OCI-LY1 (cell line): ENCODE measurements around the gene FAM114A1.
"Not testable (repeated sequence)": the region's sequence is repeated elsewhere in the genome, so short reads cannot be mapped to it uniquely, and the experiment has no call there.

Experiments used
- H2AFZ ChIP-seq: fragments of 200-600 bp; sonication (generic), shearing (Covaris generic); 2 replicates; pipeline ENCODE4 v1.6.0; 2014; ENCODE audit warnings: antibody characterized with exemption, mild to moderate bottlenecking, low read length
- H3F3A ChIP-seq: fragments of 200-600 bp; sonication (generic), shearing (Covaris generic); 2 replicates; pipeline ENCODE4 v1.6.0; 2014; ENCODE audit warnings: mild to moderate bottlenecking, antibody characterized with exemption, low read length, moderate library complexity; ENCODE audit not compliant: insufficient read depth
- H3K27ac ChIP-seq: fragments of 200-600 bp; sonication (generic); 2 replicates; pipeline ENCODE4 v1.5.1; 2014; ENCODE audit warnings: low read length, mixed run types, mild to moderate bottlenecking, low read depth; ENCODE audit not compliant: poor library complexity, severe bottlenecking
- H3K27me3 ChIP-seq: fragments of 200-600 bp; sonication (generic); 2 replicates; pipeline ENCODE4 v1.6.0; 2014; ENCODE audit warnings: antibody characterized with exemption, mild to moderate bottlenecking, low read length, moderate library complexity; ENCODE audit not compliant: insufficient read depth
- H3K36me3 ChIP-seq: fragments of 200-600 bp; sonication (generic); 2 replicates; pipeline ENCODE4 v1.6.1; 2014; ENCODE audit warnings: mild to moderate bottlenecking, antibody characterized with exemption, low read length, moderate library complexity, mixed read lengths; ENCODE audit not compliant: insufficient read depth
- H3K4me1 ChIP-seq: fragments of 200-600 bp; sonication (generic); 2 replicates; pipeline ENCODE4 v1.5.1; 2014; ENCODE audit warnings: mild to moderate bottlenecking, low read length, moderate library complexity; ENCODE audit not compliant: insufficient read depth, severe bottlenecking
- H3K4me2 ChIP-seq: fragments of 200-600 bp; sonication (generic), shearing (Covaris generic); 2 replicates; pipeline ENCODE4 v1.6.1; 2014; ENCODE audit warnings: low read length
- H3K4me3 ChIP-seq: fragments of 200-600 bp; sonication (generic); 2 replicates; pipeline ENCODE4 v1.5.1; 2014; ENCODE audit warnings: low read length, low read depth, mild to moderate bottlenecking, mixed read lengths; ENCODE audit not compliant: poor library complexity, severe bottlenecking
- H3K79me2 ChIP-seq: fragments of 200-600 bp; shearing (Covaris generic); 2 replicates; pipeline ENCODE4 v1.6.1; 2016; ENCODE audit warnings: mixed run types, low read length, mixed read lengths; ENCODE audit not compliant: insufficient read depth
- H3K9ac ChIP-seq: fragments of 200-600 bp; sonication (generic), shearing (Covaris generic); 2 replicates; pipeline ENCODE4 v1.6.1; 2014; ENCODE audit warnings: mild to moderate bottlenecking, low read length, mixed read lengths
- H3K9me2 ChIP-seq: fragments of 200-600 bp; sonication (generic), shearing (Covaris generic); 2 replicates; pipeline ENCODE4 v1.6.1; 2014; ENCODE audit warnings: low read depth, mild to moderate bottlenecking, low read length, mixed read lengths
- H3K9me3 ChIP-seq: fragments of 200-600 bp; shearing (Covaris generic); 2 replicates; pipeline ENCODE4 v1.6.1; 2014; ENCODE audit warnings: low read length, mixed read lengths
- H4K20me1 ChIP-seq: fragments of 200-600 bp; sonication (generic), shearing (Covaris generic); 2 replicates; pipeline ENCODE4 v1.6.0; 2016; ENCODE audit warnings: mild to moderate bottlenecking, low read length; ENCODE audit not compliant: insufficient read depth
- CTCF ChIP-seq: fragments of 200-600 bp; sonication (generic), shearing (Covaris generic); IDR thresholded peaks from 2 replicates; pipeline ENCODE4 v1.5.1; 2017; ENCODE audit warnings: mild to moderate bottlenecking, antibody characterized with exemption, low read length, moderate library complexity, mixed read lengths
- EZH2 ChIP-seq: fragments of 200-600 bp; sonication (generic), shearing (Covaris generic); IDR thresholded peaks from 2 replicates; pipeline ENCODE4 v1.8.0; 2017; ENCODE audit warnings: borderline replicate concordance, mixed run types, mild to moderate bottlenecking, antibody characterized with exemption, low read length, moderate library complexity, mixed read lengths

The FAM114A1 gene

GRCh38 chr4:38940476-38940875 is 72.9 kb downstream of the FAM114A1 start:
- Histone ChIP-seq H3K4me2 (no peak overlapping the region), H3K27me3 (no peaks in the 10 kb centered on the region), H3K4me3 (no peak overlapping the region), H2AFZ (no peak overlapping the region), H3F3A (no peaks in the 10 kb centered on the region), H3K4me1 (peaks cover 3% of the 10 kb centered on the region), H3K9ac (no peak overlapping the region), H3K27ac (no peak overlapping the region), H3K79me2 (no peaks in the 10 kb centered on the region), H3K36me3 (no peaks in the 10 kb centered on the region; the same call in 1 of the 2 replicates), H3K9me2 (no peaks in the 10 kb centered on the region), H3K9me3 (no peaks in the 10 kb centered on the region), H4K20me1 (no peaks in the 10 kb centered on the region)
- TF ChIP-seq CTCF: no peak

- not testable (repeated sequence) for H3K4me3 ChIP-seq, H3K27ac ChIP-seq, H3K9me2 ChIP-seq, H3K9me3 ChIP-seq, H3K36me3 ChIP-seq, H3K27me3 ChIP-seq, H3K79me2 ChIP-seq, H4K20me1 ChIP-seq, H3K4me2 ChIP-seq, H3K9ac ChIP-seq, H3F3A ChIP-seq, H2AFZ ChIP-seq, H3K4me1 ChIP-seq
These were observed 74.3 kb downstream of the FAM114A1 start for GRCh38 chr4:38941906-38942305.

- Histone ChIP-seq H3K36me3 (no peaks in the 10 kb centered on the region; the same call in 1 of the 2 replicates), H3K9me3 (no peaks in the 10 kb centered on the region), H3K27ac (no peak overlapping the region), H3K4me1 (peaks cover 3% of the 10 kb centered on the region), H2AFZ (no peak overlapping the region), H4K20me1 (no peaks in the 10 kb centered on the region), H3K9ac (no peak overlapping the region), H3K4me2 (no peak overlapping the region), H3K27me3 (no peaks in the 10 kb centered on the region), H3K4me3 (no peak overlapping the region), H3F3A (no peaks in the 10 kb centered on the region), H3K9me2 (no peaks in the 10 kb centered on the region), H3K79me2 (no peaks in the 10 kb centered on the region)
- TF ChIP-seq EZH2: no peak
- no peak for TF ChIP-seq CTCF
These were observed 75.7 kb downstream of the FAM114A1 start for GRCh38 chr4:38943343-38943742.

GRCh38 chr4:38944440-38944839 is 76.8 kb downstream of the FAM114A1 start:
- H3K4me2 ChIP-seq: no peak overlapping the region
- no peaks in the 10 kb centered on the region; the same call in 1 of the 2 replicates for H3K36me3 ChIP-seq
- H3K4me3 ChIP-seq: no peak overlapping the region
- no peaks in the 10 kb centered on the region for H3K27me3 ChIP-seq
- no peaks in the 10 kb centered on the region for H3F3A ChIP-seq
- no peak for TF ChIP-seq CTCF
- TF ChIP-seq EZH2: no peak
- H2AFZ ChIP-seq: no peak overlapping the region
- no peak overlapping the region for H3K9ac ChIP-seq
- no peaks in the 10 kb centered on the region for H4K20me1 ChIP-seq
- H3K79me2 ChIP-seq: no peaks in the 10 kb centered on the region
- peaks cover 8% of the 10 kb centered on the region for H3K4me1 ChIP-seq
- no peaks in the 10 kb centered on the region for H3K9me2 ChIP-seq
- no peak overlapping the region for H3K27ac ChIP-seq
- no peaks in the 10 kb centered on the region for H3K9me3 ChIP-seq
